ENCODE data around the gene TRAPPC14. TPM values are rescaled to one million over a fixed set of nuclear protein-coding genes. Genes with fewer than 3 reads are reported as not detected.

Gene TRAPPC14
- total and polyA plus RNA-seq, 10 of the 15 experiments (the other 5 are each of a cell fraction or from before 2014, with no cell fraction given), result 0.21 to 24.7 (median 7.5) TPM

DNA sequence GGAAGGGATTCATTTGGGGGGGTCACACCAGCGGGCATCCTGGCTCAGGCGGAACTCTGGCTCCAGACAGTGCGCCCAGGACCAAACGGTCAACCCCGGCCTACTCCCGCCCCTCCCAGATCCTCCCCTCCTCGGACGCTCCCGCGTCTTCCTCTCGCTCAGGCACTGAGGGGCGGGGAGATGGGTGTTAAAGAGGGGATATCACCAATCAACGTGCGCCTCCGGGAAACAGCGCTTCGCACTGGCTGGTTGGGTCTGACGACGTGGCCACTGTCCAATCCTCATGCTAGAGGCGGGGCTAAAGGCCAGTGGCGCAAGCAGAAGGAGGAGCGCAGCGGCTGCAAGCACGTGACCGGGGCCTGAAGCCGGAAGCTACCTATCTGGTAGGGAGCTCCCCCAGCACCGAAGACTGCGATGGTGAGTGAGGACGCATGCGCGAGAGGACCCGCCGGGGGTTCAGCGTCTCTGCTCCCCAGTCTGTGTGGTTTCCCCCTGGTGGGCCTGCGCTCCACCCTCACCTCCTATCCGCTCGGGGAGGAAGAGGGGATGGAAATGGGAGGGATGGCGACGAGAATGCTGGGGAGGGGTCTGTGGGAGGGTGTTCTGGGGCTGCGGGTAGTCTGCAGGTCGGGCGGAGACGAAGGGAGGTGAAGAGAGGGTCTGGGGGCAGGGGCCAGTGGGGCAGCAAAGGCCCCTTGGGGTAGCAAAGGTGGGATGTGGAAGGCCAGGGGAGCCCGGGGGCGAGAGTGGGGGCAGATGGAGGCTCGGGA, 9.8 kb downstream of the TRAPPC14 start, which contains the start of gene LAMTOR4 (continued):
- TF ChIP-seq FOS (IDR thresholded peaks at IDR 0.05; ENCODE audit: borderline replicate concordance, extremely low read depth, insufficient read length), result peak; percentile 88
- peak; percentile 96 to 98 for TF ChIP-seq BHLHE40 (IDR thresholded peaks at IDR 0.05; ENCODE audit: borderline replicate concordance in 1 of 2, low read depth in 2 of 2, low read length in 1 of 2)
- TF ChIP-seq, protein P1, sequence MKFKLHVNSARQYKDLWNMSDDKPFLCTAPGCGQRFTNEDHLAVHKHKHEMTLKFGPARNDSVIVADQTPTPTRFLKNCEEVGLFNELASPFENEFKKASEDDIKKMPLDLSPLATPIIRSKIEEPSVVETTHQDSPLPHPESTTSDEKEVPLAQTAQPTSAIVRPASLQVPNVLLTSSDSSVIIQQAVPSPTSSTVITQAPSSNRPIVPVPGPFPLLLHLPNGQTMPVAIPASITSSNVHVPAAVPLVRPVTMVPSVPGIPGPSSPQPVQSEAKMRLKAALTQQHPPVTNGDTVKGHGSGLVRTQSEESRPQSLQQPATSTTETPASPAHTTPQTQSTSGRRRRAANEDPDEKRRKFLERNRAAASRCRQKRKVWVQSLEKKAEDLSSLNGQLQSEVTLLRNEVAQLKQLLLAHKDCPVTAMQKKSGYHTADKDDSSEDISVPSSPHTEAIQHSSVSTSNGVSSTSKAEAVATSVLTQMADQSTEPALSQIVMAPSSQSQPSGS (IDR thresholded peaks at IDR 0.05; ENCODE audit: low read length), result no peak
- TF ChIP-seq, protein P2, sequence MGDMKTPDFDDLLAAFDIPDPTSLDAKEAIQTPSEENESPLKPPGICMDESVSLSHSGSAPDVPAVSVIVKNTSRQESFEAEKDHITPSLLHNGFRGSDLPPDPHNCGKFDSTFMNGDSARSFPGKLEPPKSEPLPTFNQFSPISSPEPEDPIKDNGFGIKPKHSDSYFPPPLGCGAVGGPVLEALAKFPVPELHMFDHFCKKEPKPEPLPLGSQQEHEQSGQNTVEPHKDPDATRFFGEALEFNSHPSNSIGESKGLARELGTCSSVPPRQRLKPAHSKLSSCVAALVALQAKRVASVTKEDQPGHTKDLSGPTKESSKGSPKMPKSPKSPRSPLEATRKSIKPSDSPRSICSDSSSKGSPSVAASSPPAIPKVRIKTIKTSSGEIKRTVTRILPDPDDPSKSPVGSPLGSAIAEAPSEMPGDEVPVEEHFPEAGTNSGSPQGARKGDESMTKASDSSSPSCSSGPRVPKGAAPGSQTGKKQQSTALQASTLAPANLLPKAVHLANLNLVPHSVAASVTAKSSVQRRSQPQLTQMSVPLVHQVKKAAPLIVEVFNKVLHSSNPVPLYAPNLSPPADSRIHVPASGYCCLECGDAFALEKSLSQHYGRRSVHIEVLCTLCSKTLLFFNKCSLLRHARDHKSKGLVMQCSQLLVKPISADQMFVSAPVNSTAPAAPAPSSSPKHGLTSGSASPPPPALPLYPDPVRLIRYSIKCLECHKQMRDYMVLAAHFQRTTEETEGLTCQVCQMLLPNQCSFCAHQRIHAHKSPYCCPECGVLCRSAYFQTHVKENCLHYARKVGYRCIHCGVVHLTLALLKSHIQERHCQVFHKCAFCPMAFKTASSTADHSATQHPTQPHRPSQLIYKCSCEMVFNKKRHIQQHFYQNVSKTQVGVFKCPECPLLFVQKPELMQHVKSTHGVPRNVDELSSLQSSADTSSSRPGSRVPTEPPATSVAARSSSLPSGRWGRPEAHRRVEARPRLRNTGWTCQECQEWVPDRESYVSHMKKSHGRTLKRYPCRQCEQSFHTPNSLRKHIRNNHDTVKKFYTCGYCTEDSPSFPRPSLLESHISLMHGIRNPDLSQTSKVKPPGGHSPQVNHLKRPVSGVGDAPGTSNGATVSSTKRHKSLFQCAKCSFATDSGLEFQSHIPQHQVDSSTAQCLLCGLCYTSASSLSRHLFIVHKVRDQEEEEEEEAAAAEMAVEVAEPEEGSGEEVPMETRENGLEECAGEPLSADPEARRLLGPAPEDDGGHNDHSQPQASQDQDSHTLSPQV (IDR thresholded peaks at IDR 0.05), result no peak
- TF ChIP-seq MXI1 (IDR thresholded peaks at IDR 0.05; ENCODE audit: low read depth, low read length), result no peak
- TF ChIP-seq BACH1 (IDR thresholded peaks at IDR 0.05; ENCODE audit: borderline replicate concordance), result peak; percentile 65; the same call in 1 of the 2 replicates
- TF ChIP-seq, protein P3, sequence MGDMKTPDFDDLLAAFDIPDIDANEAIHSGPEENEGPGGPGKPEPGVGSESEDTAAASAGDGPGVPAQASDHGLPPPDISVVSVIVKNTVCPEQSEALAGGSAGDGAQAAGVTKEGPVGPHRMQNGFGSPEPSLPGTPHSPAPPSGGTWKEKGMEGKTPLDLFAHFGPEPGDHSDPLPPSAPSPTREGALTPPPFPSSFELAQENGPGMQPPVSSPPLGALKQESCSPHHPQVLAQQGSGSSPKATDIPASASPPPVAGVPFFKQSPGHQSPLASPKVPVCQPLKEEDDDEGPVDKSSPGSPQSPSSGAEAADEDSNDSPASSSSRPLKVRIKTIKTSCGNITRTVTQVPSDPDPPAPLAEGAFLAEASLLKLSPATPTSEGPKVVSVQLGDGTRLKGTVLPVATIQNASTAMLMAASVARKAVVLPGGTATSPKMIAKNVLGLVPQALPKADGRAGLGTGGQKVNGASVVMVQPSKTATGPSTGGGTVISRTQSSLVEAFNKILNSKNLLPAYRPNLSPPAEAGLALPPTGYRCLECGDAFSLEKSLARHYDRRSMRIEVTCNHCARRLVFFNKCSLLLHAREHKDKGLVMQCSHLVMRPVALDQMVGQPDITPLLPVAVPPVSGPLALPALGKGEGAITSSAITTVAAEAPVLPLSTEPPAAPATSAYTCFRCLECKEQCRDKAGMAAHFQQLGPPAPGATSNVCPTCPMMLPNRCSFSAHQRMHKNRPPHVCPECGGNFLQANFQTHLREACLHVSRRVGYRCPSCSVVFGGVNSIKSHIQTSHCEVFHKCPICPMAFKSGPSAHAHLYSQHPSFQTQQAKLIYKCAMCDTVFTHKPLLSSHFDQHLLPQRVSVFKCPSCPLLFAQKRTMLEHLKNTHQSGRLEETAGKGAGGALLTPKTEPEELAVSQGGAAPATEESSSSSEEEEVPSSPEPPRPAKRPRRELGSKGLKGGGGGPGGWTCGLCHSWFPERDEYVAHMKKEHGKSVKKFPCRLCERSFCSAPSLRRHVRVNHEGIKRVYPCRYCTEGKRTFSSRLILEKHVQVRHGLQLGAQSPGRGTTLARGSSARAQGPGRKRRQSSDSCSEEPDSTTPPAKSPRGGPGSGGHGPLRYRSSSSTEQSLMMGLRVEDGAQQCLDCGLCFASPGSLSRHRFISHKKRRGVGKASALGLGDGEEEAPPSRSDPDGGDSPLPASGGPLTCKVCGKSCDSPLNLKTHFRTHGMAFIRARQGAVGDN (IDR thresholded peaks at IDR 0.05), result peak; percentile 68
- TF ChIP-seq CHD2 (IDR thresholded peaks at IDR 0.05; ENCODE audit: borderline replicate concordance, low read depth, low read length), result peak; percentile 91
- TF ChIP-seq MTA2 (IDR thresholded peaks at IDR 0.05; ENCODE audit: low read depth), result no peak
- no peak for TF ChIP-seq RELA (IDR thresholded peaks at IDR 0.05; ENCODE audit: borderline replicate concordance, partially characterized antibody)
- peak; percentile 71; the same call in 1 of the 2 replicates for TF ChIP-seq RFX5 (IDR thresholded peaks at IDR 0.05; ENCODE audit: low read depth, low read length)
- no peak for TF ChIP-seq ZNF24 (IDR thresholded peaks at IDR 0.05)
- no peak for TF ChIP-seq CHD4 (IDR thresholded peaks at IDR 0.05)
- TF ChIP-seq BRCA1 (IDR thresholded peaks at IDR 0.05; ENCODE audit: low read depth, low read length), result no peak
- no peak for TF ChIP-seq SREBF1 (IDR thresholded peaks at IDR 0.05; ENCODE audit: low read length)
- peak; percentile 16; the same call in 1 of the 2 replicates for TF ChIP-seq GATAD2B (conservative IDR thresholded peaks at IDR 0.05; ENCODE audit: low read depth)
- TF ChIP-seq, protein P4, sequence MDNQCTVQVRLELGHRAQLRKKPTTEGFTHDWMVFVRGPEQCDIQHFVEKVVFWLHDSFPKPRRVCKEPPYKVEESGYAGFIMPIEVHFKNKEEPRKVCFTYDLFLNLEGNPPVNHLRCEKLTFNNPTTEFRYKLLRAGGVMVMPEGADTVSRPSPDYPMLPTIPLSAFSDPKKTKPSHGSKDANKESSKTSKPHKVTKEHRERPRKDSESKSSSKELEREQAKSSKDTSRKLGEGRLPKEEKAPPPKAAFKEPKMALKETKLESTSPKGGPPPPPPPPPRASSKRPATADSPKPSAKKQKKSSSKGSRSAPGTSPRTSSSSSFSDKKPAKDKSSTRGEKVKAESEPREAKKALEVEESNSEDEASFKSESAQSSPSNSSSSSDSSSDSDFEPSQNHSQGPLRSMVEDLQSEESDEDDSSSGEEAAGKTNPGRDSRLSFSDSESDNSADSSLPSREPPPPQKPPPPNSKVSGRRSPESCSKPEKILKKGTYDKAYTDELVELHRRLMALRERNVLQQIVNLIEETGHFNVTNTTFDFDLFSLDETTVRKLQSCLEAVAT (IDR thresholded peaks at IDR 0.05), result 0 out of 2 replicates have a peak, but pooled peaks have one; percentile 66
- peak; percentile 14; the same call in 1 of the 2 replicates for TF ChIP-seq EED (IDR thresholded peaks at IDR 0.05; ENCODE audit: low read depth)
- TF ChIP-seq HDAC6 (IDR thresholded peaks at IDR 0.05; ENCODE audit: unreplicated experiment), result no peak

Measured in GM12878 (cell line).